HepG2 (cell line): ENCODE results near the gene TUBGCP6. TPM values are rescaled to one million over a fixed set of nuclear protein-coding genes. Genes with fewer than 3 reads are reported as not detected.

Experiments
- ARHGAP35 ChIP-seq: sonication (generic); formaldehyde crosslinking; IDR thresholded peaks from 2 replicates; pipeline ENCODE4 v1.9.0; 2022; ENCODE audit warnings: mild to moderate bottlenecking, inconsistent platforms, moderate library complexity, missing genetic modification reagents, borderline replicate concordance
- DNMT1 ChIP-seq: sonication (generic); formaldehyde crosslinking; IDR thresholded peaks from 2 replicates; pipeline ENCODE4 v1.5.1; 2020; ENCODE audit warnings: mild to moderate bottlenecking, missing genetic modification reagents
- ELF3 ChIP-seq: IDR thresholded peaks from 2 replicates; pipeline ENCODE4 v1.6.1; 2016; ENCODE audit warnings: missing genetic modification reagents, missing compliant biosample characterization
- FOXK2 ChIP-seq: fragments of 450-650 bp; IDR thresholded peaks from 2 replicates; pipeline ENCODE4 v1.6.1; 2016
- GPN1 ChIP-seq: sonication (generic); formaldehyde crosslinking; IDR thresholded peaks from 2 replicates; pipeline ENCODE4 v1.5.1; 2020; ENCODE audit warnings: missing genetic modification reagents, borderline replicate concordance
- HNRNPK ChIP-seq: fragments of 200-400 bp; formaldehyde crosslinking; IDR thresholded peaks from 2 replicates; pipeline ENCODE4 v1.6.1; 2018; ENCODE audit warnings: low read length, low read depth, moderate library complexity, mild to moderate bottlenecking; ENCODE audit not compliant: poor library complexity, severe bottlenecking
- HOXA5 ChIP-seq: sonication (generic); formaldehyde crosslinking; IDR thresholded peaks from 2 replicates; pipeline ENCODE4 v1.4.0; 2020; ENCODE audit warnings: missing genetic modification reagents
- POLR2AphosphoS5 ChIP-seq: IDR thresholded peaks from 2 replicates; pipeline ENCODE4 v1.6.1; 2012; ENCODE audit warnings: low read depth, low read length
- RFX5 ChIP-seq: IDR thresholded peaks from 2 replicates; pipeline ENCODE4 v1.6.1; 2011; ENCODE audit warnings: low read depth, low read length, improper control_type of control experiment
- SP4 ChIP-seq: sonication (generic); formaldehyde crosslinking; IDR thresholded peaks from 2 replicates; pipeline ENCODE4 v1.8.1; 2023; ENCODE audit warnings: mild to moderate bottlenecking, missing genetic modification reagents
- STAT6 ChIP-seq: sonication (generic); formaldehyde crosslinking; IDR thresholded peaks from 2 replicates; pipeline ENCODE4 v1.4.0; 2020; ENCODE audit warnings: missing genetic modification reagents, mild to moderate bottlenecking, borderline replicate concordance
- TRIM24 ChIP-seq: sonication (generic); formaldehyde crosslinking; IDR thresholded peaks from 2 replicates; pipeline ENCODE4 v1.8.0; 2022; ENCODE audit warnings: mild to moderate bottlenecking, missing genetic modification reagents
- ZBTB8A ChIP-seq: sonication (generic); formaldehyde crosslinking; IDR thresholded peaks from 2 replicates; pipeline ENCODE4 v1.4.0; 2020; ENCODE audit warnings: mild to moderate bottlenecking, low read depth, missing genetic modification reagents, borderline replicate concordance
- ZFYVE20 ChIP-seq: sonication (generic); formaldehyde crosslinking; IDR thresholded peaks from 2 replicates; pipeline ENCODE4 v1.8.0; 2023; ENCODE audit warnings: low read depth, mild to moderate bottlenecking, moderate library complexity, missing genetic modification reagents, borderline replicate concordance
- ZNF143 ChIP-seq: sonication (generic); formaldehyde crosslinking; IDR thresholded peaks from 2 replicates; pipeline ENCODE4 v1.4.0; 2020; ENCODE audit warnings: missing genetic modification reagents
- ZNF414 ChIP-seq: sonication (generic); formaldehyde crosslinking; IDR thresholded peaks from 2 replicates; pipeline ENCODE4 v1.5.0; 2020; ENCODE audit warnings: missing genetic modification reagents
- ZNF547 ChIP-seq: sonication (generic); formaldehyde crosslinking; IDR thresholded peaks from 2 replicates; pipeline ENCODE4 v1.5.1; 2020; ENCODE audit warnings: mild to moderate bottlenecking, missing genetic modification reagents
- ZNF563 ChIP-seq: sonication (generic); formaldehyde crosslinking; IDR thresholded peaks from 2 replicates; pipeline ENCODE4 v1.8.0; 2022; ENCODE audit warnings: mild to moderate bottlenecking, moderate library complexity, missing genetic modification reagents
- ZNF660 ChIP-seq: sonication (generic); formaldehyde crosslinking; IDR thresholded peaks from 2 replicates; pipeline ENCODE4 v1.5.1; 2020; ENCODE audit warnings: mild to moderate bottlenecking, low read depth, missing genetic modification reagents, borderline replicate concordance
- ZNF800 ChIP-seq: sonication (generic); formaldehyde crosslinking; IDR thresholded peaks from 2 replicates; pipeline ENCODE4 v1.4.0; 2020; ENCODE audit warnings: missing genetic modification reagents
- ZSCAN20 ChIP-seq: sonication (generic); formaldehyde crosslinking; IDR thresholded peaks from 2 replicates; pipeline ENCODE4 v1.4.0; 2020; ENCODE audit warnings: missing genetic modification reagents, mild to moderate bottlenecking, borderline replicate concordance
- polyA plus RNA-seq, 8 experiments: library from polyadenylated mRNA; depleted of rRNA in 3 of 8; stranded (reverse) in 7 of 8; unstranded in 1 of 8; fragments of >200 nt; fragmentation: Illumina TruSeq in 4 of 8; extraction: Trizol in 4 of 8; gene quantifications; 2 replicates each; pipeline versions ENCODE4 v1.2.1 to v1.2.3, GENCODE V29; 2011 to 2016; ENCODE audit warnings: low read depth in 4 of 8, missing spikeins in 1 of 8, mixed read lengths in 1 of 8; ENCODE audit not compliant: insufficient read depth in 1 of 8
- total RNA-seq, 5 experiments: library from RNA; depleted of rRNA; stranded (reverse); fragments of >200 nt; fragmentation: Illumina TruSeq; extraction: Trizol; gene quantifications; 2 replicates each; pipeline ENCODE4 v1.2.3, GENCODE V29; 2016; ENCODE audit warnings: low read depth in 1 of 5
- TF ChIP-seq, protein P1 (sequence below): sonication (generic); formaldehyde crosslinking; IDR thresholded peaks from 2 replicates; pipeline ENCODE4 v1.8.1; 2023; ENCODE audit warnings: mild to moderate bottlenecking, moderate library complexity, missing genetic modification reagents

The TUBGCP6 gene
- total and polyA plus RNA-seq, 2 of the 13 experiments (the other 11 are each of a cell fraction or from before 2014, with no cell fraction given): 14.6 to 15.7 TPM

DNA sequence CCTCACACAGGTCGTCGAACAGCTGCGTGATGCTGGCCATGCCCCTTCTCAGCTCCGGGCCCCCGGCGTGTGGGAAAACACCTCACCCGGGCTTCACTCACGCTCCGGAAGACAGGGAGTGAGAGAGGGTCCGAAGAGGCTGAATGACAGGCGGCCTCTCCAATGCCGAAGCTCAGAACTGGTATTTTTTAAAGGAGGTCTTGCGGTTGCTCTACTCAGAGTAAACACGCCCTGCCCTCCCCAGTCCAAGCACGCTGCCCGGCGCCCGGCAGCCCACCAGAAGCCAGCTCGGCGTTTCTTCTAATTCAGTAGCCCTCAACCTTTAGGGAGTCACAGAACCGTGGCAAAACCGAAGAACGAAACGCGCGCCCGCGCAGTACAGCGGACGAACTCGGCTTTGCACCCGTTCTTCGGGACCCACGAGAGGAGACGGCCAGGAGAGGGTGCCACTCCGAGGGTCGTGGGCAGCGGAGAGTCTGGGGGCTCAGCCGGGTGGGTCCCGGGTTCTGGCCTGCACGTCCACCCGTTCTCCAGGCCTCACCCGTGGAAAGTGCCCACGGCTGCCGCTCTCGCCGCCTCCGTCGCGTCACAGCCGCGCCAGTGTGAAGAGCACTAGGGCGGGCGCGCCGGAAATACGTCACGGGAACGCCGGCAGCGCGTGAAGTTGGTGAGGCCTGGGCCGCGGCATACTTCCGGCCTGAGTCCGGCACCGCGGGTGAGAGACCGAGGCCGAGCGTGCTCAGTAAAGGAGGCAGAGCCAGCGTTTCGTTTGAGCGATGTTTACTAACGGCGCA, at the start of gene TUBGCP6 (continued):
- TF ChIP-seq, protein P1, sequence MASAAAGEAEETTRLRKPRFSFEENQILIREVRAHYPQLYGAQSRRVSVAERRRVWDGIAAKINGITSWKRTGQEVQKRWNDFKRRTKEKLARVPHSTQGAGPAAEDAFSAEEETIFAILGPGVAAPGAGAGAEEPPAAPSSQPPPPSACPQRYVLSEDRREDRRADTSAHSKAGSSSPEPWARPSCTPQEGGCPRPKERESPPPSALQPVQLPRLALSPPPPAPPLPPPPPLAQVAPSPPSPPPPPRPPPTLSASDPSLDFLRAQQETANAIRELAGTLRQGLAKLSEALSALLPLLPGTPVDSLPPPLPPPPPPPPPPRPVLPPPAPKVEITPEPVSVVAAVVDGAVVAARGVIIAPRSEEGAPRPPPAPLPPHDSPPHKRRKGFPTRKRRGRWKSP (CRISPR knock-in tag): peak; percentile 22; the same call in 1 of the 2 replicates
- TF ChIP-seq GPN1 (CRISPR knock-in tag) (no peak), RFX5 (no peak), DNMT1 (CRISPR knock-in tag) (0 out of 2 replicates have a peak, but pooled peaks have one; percentile 49), ZBTB8A (CRISPR knock-in tag) (no peak), ZNF563 (CRISPR knock-in tag) (peak; percentile 89), SP4 (CRISPR knock-in tag) (peak; percentile 64; the same call in 1 of the 2 replicates), TRIM24 (CRISPR knock-in tag) (no peak), ARHGAP35 (CRISPR knock-in tag) (no peak), ZSCAN20 (CRISPR knock-in tag) (no peak), ZFYVE20 (no peak; the same call in 1 of the 2 replicates), ZNF800 (CRISPR knock-in tag) (peak; percentile 54; the same call in 1 of the 2 replicates), HOXA5 (CRISPR knock-in tag) (peak; percentile 70; the same call in 1 of the 2 replicates), ZNF547 (peak; percentile 42; the same call in 1 of the 2 replicates), ELF3 (CRISPR knock-in tag) (peak; percentile 84), ZNF660 (CRISPR knock-in tag) (no peak), HNRNPK (no peak), ZNF414 (0 out of 2 replicates have a peak, but pooled peaks have one; percentile 22), FOXK2 (0 out of 2 replicates have a peak, but pooled peaks have one; percentile 47), ZNF143 (CRISPR knock-in tag) (peak; percentile 57), STAT6 (peak; percentile 56; the same call in 1 of the 2 replicates), POLR2AphosphoS5 (peak; percentile 85)
